ENCODE results near the gene ACACA. TPM values are rescaled to one million over a fixed set of nuclear protein-coding genes. Genes with fewer than 3 reads are reported as not detected.
"Not testable (repeated sequence)": the region's sequence is repeated elsewhere in the genome, so short reads cannot be mapped to it uniquely, and the experiment has no call there.

ACACA gene
- polyA plus RNA-seq, 4 donors: 31.1 to 50.1 (median 38.6) TPM

- not testable (repeated sequence) for DNase-seq (ENCODE audit: low read depth in 4 of 4, low spot score in 2 of 4)
Measured at GRCh38 chr17:37356796-37357569, 49.7 kb downstream of the ACACA start.

GRCh38 chr17:37346863-37347402 lies 59.7 kb downstream of the ACACA start:
- DNase-seq (ENCODE audit: low read depth in 4 of 4, low spot score in 2 of 4): not testable (repeated sequence)

- no peak for DNase-seq (ENCODE audit: low read depth in 4 of 4, low spot score in 2 of 4)
Measured at GRCh38 chr17:37344519-37344918, 62.1 kb downstream of the ACACA start.

DNA sequence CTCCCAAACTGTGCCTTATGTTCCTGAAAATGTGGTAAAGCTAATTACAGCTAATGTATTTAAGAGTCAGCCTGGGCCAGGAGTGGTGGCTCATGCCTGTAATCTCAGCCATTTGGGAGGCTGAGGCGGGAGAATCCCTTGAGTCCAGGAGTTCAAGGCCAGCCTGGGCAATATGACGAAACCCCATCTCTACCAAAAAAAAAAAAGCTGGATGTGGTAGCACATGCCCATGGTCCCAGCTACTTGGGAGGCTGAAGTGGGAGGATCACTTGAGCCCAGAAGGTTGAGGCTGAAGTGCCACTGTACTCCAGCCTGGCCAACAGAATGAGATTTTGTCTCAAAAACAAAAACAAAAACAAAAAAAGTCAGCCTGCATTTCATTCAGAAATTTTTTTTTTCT lies 64.0 kb downstream of the ACACA start:
- no peak for DNase-seq (ENCODE audit: low read depth in 4 of 4, low spot score in 2 of 4)

DNA sequence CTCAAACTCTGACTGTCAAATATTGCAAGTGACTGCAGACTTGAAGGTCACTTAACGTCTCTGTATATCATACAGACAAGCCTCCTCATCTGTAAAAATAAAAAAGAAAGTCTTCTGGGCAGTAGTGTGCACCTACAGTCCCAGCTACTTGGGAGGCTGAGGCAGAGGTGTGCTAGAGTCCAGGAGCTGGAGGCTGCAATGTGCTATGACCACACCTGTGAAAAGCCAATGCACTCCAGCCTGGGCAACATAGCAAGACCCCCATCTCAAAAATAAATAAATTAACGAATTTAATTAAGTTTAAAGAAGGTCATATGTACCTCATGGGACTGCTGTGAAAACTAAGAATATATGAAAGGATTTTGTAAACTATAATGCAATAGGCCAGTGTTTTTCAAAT lies 65.8 kb downstream of the ACACA start:
- DNase-seq (ENCODE audit: low read depth in 4 of 4, low spot score in 2 of 4): no peak

- no peak for DNase-seq (ENCODE audit: low read depth in 4 of 4, low spot score in 2 of 4)
Measured at GRCh38 chr17:37339321-37339720, 67.3 kb downstream of the ACACA start.

DNA sequence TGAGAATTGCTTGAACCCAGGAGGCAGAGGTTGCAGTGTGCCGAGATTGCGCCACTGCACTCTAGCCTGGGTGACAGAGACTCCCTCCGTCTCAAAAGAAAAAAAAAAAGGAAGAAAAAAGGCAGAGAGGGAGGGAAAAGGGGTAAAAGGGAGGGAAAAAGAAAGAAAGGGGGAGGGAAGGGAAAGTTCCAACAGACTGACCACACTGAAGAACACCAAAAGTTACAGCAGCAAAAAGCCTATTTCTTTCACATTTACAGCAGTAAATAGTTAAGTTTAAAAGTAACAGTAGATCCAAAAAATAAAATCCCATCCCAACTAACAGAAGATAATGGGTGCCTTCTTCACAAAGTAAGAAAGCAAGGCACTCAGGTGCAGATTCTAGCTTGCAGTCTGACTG lies 67.8 kb downstream of the ACACA start:
- no peak for DNase-seq (ENCODE audit: low read depth in 4 of 4, low spot score in 2 of 4)

DNA sequence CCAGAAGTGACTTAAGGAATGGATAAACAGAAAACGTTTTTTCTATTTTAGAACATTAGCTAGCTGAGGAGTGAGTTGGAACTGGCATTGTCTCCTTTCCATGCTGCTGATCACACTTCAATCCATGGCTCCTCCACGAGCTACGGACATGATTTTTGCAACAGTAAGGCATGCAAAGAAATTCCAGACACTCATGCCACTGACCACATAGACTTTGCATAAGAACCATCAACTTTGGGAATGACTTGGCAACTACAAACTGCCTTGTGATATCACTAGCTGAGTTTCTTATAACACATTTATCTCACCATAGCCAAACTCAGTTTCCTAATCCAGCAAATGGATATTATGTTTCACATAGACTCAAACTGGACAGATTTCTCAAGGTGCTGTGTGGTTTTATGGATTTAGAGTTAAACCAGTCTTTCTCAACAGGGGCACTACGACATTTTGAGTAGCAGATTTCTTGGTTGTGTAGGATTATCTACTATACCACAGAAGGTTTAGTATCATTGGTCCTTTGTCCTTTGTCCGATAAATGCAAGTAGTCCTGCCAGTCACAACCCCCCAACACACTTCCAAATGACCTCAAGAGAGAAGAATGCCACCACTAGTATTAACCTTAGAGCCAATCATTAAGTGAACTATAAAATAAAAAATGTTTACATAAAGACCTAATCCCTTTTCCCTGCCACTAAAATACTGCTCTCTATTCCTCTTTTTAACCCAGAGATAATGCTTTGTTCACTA lies 79.1 kb downstream of the ACACA start:
- no peak for DNase-seq (ENCODE audit: low read depth in 4 of 4, low spot score in 2 of 4)

DNA sequence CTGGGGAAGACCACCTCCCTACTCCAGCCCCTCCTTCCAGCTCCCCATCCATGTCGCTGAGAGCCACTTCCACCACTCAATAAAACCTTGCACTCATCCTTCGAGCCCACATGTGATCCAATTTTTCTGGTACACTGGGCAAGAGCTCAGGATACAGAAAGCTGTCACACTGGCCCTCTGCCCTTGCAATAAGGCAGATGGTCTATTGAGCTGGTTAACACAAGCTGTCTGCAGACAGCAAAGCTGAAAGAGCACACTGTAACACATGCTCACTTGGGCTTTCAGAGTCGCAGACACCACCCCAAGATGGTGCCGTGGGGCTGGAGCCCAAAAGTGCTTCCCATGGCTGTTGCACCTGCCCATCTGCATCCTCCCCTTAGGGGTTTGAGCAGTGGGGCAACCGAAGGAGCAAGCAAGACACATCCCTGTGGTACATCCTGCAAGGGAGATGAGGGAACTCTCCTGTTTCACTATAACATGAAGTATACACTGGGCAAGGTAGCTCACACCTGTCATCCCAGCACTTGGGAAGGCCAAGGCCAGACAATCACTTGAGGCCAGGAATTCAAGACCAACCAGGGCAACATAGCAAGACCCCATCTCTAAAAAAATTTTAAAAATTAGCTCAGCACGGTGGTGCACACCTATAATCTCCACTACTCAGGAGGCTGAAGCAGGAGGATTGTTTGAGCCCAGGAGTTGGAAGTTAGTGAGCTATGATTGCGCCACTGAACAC lies 83.6 kb downstream of the ACACA start:
- no peak for DNase-seq (ENCODE audit: low read depth in 4 of 4, low spot score in 2 of 4)

DNA sequence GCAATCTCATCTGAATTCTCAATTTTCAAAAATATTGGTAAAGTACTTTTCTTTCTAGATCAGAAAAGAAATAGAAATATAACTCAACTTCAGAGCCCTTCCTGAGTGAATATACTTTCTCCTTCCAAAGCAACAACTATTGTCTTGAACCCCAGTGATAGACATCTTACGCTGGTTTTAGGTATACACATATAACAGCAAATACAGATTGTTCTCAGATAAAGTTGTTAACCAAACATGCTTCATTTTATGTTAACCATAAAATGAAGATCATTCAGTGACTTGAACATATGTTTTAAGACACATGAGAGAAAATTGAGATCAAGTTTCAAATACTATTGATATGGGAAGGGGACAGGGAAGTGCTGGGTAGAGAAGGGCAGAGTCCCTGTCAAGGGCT lies 84.5 kb downstream of the ACACA start:
- no peak for DNase-seq (ENCODE audit: low read depth in 4 of 4, low spot score in 2 of 4)

DNA sequence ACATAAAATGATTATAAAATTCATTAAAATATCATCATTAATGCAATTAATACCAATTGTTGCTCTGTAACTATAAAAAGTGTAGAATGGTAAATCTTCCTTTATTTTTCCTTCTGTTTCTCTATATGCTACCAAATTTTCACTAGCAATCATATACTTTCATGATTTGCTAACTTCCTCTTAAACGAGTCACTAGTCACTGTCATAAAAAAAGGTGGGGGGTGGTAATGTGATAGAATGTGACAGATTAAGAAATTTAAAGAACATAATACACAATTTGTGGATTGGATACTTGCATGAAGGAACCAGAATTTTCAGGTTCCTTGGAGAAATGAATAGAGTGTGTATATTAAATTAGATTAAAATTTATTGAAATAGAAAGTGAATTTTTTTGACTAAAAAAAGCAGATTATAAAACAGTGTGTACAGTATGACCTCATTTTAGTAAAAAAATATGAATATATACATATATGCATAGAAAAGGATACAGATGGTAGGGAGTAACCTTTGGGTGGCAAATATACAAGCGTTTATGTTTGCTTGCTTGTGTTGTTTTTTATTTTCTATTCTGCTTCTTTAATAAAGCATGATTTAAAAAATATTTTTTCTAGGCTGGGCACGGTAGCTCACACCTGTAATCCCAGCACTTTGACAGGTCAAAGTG lies 87.6 kb downstream of the ACACA start:
- DNase-seq (ENCODE audit: low read depth in 4 of 4, low spot score in 2 of 4): no peak

DNA sequence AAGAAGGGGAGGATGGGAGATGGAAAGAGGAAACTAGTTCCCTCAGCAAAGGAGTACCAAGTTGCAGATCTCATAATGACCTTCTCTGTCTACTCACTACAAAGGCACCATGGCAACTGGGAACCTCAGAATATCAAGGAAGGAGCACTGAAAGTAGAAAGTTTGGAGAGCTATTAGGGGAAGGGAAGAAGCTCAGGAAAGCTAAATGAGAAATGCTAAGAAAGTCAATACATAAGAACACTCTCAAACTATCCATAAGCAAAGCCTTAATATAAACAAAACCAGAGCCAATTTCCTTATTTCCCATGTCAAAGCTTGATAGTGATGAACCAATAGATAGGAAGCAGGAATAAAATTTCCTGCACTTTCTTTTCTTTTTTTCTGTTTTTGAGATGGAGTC lies 88.8 kb downstream of the ACACA start:
- no peak for DNase-seq (ENCODE audit: low read depth in 4 of 4, low spot score in 2 of 4)

DNA sequence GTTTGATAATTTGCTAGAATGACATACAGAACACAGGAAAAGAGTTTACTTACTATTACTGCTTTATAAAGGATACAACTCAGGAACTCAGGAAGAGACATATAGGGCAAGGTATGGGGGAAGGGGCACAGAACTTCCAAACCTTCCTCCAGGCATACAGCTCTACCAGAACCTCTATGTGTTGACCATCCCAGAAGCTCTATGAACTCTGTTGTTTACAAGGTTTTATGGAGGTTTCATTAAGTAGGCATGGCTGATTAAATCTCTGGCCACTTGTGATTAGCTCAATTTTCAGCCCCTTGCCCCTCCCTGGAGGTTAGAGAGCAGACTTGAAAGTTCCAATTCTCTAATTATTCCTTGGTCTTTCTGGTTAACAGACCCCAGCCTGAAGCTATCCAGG lies 91.0 kb downstream of the ACACA start:
- DNase-seq (ENCODE audit: low read depth in 4 of 4, low spot score in 2 of 4): no peak

DNA sequence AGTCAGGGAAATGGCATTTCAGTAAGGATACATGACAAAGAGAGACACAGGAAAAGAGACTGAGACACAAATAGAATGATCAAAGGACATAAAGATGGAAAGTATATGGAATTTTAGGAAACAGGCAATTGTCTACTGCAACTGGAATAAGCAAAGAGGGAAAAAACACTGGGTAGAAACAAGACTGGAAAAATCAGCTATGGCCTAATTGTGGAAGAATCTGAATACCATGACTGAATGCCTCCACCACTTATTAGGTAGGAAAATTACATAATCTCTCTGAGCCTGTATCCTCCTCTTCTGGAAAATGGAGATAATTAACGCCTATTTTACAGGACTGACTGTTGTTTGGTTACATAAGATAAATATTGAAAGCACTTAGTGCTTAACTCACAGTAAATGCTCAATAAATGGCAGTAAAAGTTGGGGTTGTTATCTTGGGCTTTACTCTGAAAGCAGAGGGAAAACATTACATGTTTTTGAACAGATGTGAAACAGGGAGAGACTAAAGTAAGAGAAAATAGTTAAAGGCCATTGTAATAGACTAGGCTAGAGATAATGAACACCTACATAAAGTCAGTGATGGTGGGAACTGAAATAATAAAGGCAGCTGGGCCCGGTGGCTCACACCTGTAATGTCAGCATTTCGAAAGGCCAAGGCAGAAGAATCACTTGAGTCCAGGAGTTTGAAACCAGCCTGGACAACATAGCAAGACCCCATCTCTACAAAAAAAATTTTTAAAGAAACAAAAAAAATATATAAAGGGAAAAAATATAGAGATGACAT lies 94.3 kb downstream of the ACACA start:
- no peak for DNase-seq (ENCODE audit: low read depth in 4 of 4, low spot score in 2 of 4)

DNA sequence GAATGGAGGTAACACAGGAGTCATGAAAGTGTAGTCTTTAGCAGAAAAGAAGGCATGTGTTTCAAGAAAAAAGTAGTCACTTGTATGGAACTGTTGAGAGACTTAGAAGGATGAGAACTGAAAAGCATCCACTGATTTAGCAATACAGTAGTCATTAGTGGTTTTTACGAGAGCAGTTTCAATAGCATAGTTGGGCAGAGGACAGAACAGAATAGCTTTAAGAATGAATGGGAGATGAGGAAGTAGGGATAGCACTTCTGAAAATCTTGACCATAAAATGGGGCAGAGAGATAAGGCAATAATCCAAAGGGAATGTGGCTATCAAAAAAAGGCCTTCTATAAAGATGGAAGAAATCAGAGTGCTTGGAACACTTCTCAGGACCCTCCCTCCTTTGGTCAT lies 95.7 kb downstream of the ACACA start:
- DNase-seq (ENCODE audit: low read depth in 4 of 4, low spot score in 2 of 4): no peak

DNA sequence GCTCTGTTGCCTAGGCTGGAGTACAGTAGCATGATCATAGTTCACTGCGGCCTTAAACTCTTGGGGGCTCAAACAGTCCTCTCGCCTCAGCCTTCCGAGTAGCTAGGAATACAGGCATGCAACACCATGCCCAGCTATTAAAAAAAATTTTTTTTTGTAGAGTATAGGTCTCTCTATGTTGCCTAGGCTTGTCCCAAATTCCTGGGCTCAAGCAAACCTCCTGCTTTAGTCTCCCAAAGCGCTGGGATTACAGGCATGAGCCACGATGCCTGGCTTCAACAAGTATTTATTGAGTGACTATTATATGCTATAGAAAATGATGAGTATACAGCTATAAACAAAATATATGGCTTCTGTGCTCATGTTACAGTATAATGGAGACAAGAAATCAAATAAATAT lies 97.6 kb downstream of the ACACA start:
- no peak for DNase-seq (ENCODE audit: low read depth in 4 of 4, low spot score in 2 of 4)

DNA sequence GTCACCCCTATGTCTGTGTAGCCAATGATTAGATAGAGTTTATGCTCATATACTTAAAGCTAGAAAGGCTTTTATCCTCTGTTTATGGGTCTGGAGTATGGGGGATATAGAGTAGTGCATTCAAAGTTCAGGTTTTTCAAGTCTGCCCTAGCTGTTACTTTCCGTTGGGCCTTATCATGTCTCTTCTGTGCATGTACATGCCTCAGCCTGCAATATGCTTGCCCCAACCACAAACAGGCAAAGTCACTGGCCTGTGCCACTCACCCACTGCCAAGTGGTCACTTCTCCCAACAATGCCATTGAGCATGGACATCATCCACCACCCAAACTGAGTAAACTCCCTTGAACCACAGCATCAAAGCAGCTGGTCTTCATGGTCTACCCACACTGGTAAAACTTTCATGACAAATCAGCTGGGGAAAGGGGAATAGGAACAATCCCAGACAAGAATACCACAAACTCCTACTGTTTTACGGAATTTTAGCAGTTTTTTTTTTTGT lies 101.2 kb downstream of the ACACA start:
- DNase-seq (ENCODE audit: low read depth in 4 of 4, low spot score in 2 of 4): no peak

- no peak for DNase-seq (ENCODE audit: low read depth in 4 of 4, low spot score in 2 of 4)
Measured at GRCh38 chr17:37301288-37301687, 105.3 kb downstream of the ACACA start.

- no peak for DNase-seq (ENCODE audit: low read depth in 4 of 4, low spot score in 2 of 4)
Measured at GRCh38 chr17:37300683-37301082, 106.0 kb downstream of the ACACA start.

Measured in left renal cortex interstitium (tissue), 4 donors.